CD4-positive, alpha-beta T cell (primary cell): Measurements from ENCODE around the gene IRX3. TPM values are rescaled to one million over a fixed set of nuclear protein-coding genes. Genes with fewer than 3 reads are reported as not detected.

Source experiments
- ATAC-seq: fragments of 200-7000 bp; cut with Tn5 transposase; one replicate; pipeline ENCODE4 v1.10.0; 2022; ENCODE audit warnings: mild to moderate bottlenecking; ENCODE audit not compliant: poor library complexity
- CTCF ChIA-PET: fragments of 350-600 bp; sonication (Branson Sonifier 250); formaldehyde crosslinking; loops from one replicate; lab custom pipeline; 2021; ENCODE audit warnings: antibody characterized with exemption, inconsistent platforms; lab: Charles Lee
- POLR2A ChIA-PET: fragments of 350-600 bp; sonication (Branson Sonifier 250); formaldehyde crosslinking; loops from one replicate; lab custom pipeline; 2021; ENCODE audit warnings: antibody characterized with exemption, inconsistent platforms; lab: Charles Lee
- DNase-seq, 14 experiments: peaks; one replicate each; pipeline ENCODE4 v3.0.0-alpha.2; 2013 to 2020; ENCODE audit warnings: mixed read lengths in 2 of 14
- H3K27ac ChIP-seq, 2 donors: one replicate each; pipeline versions ENCODE4 v1.5.1 to v1.7.0; 2013; ENCODE audit warnings: low read length in 2 of 2, low read depth in 1 of 2, mild to moderate bottlenecking in 1 of 2
- H3K27me3 ChIP-seq, 2 experiments: 1 replicate in 1 of 2; 2 replicates in 1 of 2; pipeline versions ENCODE4 v1.6.1 to v1.7.0; 2013; ENCODE audit warnings: low read length in 2 of 2, control low read depth in 1 of 2, mild to moderate bottlenecking in 1 of 2, moderate library complexity in 1 of 2; ENCODE audit not compliant: insufficient read depth in 2 of 2, control insufficient read depth in 1 of 2
- H3K36me3 ChIP-seq: one replicate; pipeline ENCODE4 v1.6.1; 2013; ENCODE audit warnings: low read length, control low read depth; ENCODE audit not compliant: insufficient read depth
- H3K4me1 ChIP-seq: one replicate; pipeline ENCODE4 v1.6.1; 2013; ENCODE audit warnings: low read length, control low read depth; ENCODE audit not compliant: insufficient read depth
- H3K4me3 ChIP-seq: one replicate; pipeline ENCODE4 v1.5.1; 2013; ENCODE audit warnings: mild to moderate bottlenecking, low read length, moderate library complexity
- H3K9me3 ChIP-seq, 2 experiments: 1 replicate in 1 of 2; 2 replicates in 1 of 2; pipeline versions ENCODE4 v1.6.1 to v1.7.0; 2013; ENCODE audit warnings: low read length in 2 of 2, mild to moderate bottlenecking in 2 of 2, control low read depth in 1 of 2, moderate library complexity in 1 of 2; ENCODE audit not compliant: control insufficient read depth in 1 of 2, insufficient read depth in 1 of 2
- H3K27ac Mint-ChIP-seq: one replicate; pipeline ENCODE4 v1.8.0; 2020; ENCODE audit warnings: mixed read lengths
- H3K27me3 Mint-ChIP-seq: one replicate; pipeline ENCODE4 v1.8.0; 2021; ENCODE audit warnings: mixed read lengths
- H3K36me3 Mint-ChIP-seq: one replicate; pipeline ENCODE4 v1.8.0; 2021; ENCODE audit warnings: low read depth, mixed read lengths
- H3K4me1 Mint-ChIP-seq: one replicate; pipeline ENCODE4 v1.8.0; 2021; ENCODE audit warnings: low read depth, mixed read lengths
- H3K4me3 Mint-ChIP-seq: one replicate; pipeline ENCODE4 v1.8.0; 2020; ENCODE audit warnings: mild to moderate bottlenecking, mixed read lengths
- H3K9me3 Mint-ChIP-seq: one replicate; pipeline ENCODE4 v1.8.0; 2020; ENCODE audit warnings: mixed read lengths
- CTCF ChIP-seq: fragments of 200-600 bp; IDR thresholded peaks from one replicate; pipeline ENCODE4 v1.8.0; 2022; ENCODE audit warnings: antibody characterized with exemption, mild to moderate bottlenecking
- intact Hi-C, 2 experiments: fragments of 100-400 bp; cut with DNase I in 1 of 2; cut with micrococcal nuclease in 1 of 2; formaldehyde crosslinking; loops; one replicate each; pipeline versions ENCODE4 v1.15.1 to v1.9.0; 2023 to 2025; cut with DNase I, micrococcal nuclease
- total RNA-seq, 174 experiments: library from RNA in 2 of 174; stranded (reverse) in 2 of 174; gene quantifications; one replicate each; pipeline ENCODE4 v1.2.3 and lab custom pipeline; 2021 to 2026

The IRX3 gene
- total RNA-seq, 2 experiments from 2014 or later = not detected

GRCh38 chr16:54245788-54246453 is 40.7 kb downstream of the IRX3 start:
- no peaks in the 10 kb centered on the region for H3K9me3 Mint-ChIP-seq
- no peak overlapping the region for H3K27ac ChIP-seq
- no peaks in the 10 kb centered on the region for H3K36me3 ChIP-seq
- H3K4me1 ChIP-seq = no peaks in the 10 kb centered on the region
- intact Hi-C loops = no loop called here
- H3K27me3 ChIP-seq = no peaks in the 10 kb centered on the region
- ATAC-seq (no peak), DNase-seq (no peak)
- H3K4me3 Mint-ChIP-seq = no peak overlapping the region
- no peaks in the 10 kb centered on the region for H3K27me3 Mint-ChIP-seq
- no peak for TF ChIP-seq CTCF
- H3K36me3 Mint-ChIP-seq = no peaks in the 10 kb centered on the region
- H3K4me1 Mint-ChIP-seq = no peaks in the 10 kb centered on the region
- ChIA-PET CTCF (no interaction called here), POLR2A (no interaction called here)
- no peak overlapping the region for H3K27ac Mint-ChIP-seq
- no peaks in the 10 kb centered on the region for H3K9me3 ChIP-seq
- H3K4me3 ChIP-seq = no peak overlapping the region

- no peak for ATAC-seq
- CTCF ChIA-PET = no interaction called here
These were observed 42.3 kb downstream of the IRX3 start for GRCh38 chr16:54244061-54244886.

GRCh38 chr16:54243202-54243601 is 43.4 kb downstream of the IRX3 start:
- no peak overlapping the region for H3K4me3 Mint-ChIP-seq
- H3K27ac Mint-ChIP-seq = no peak overlapping the region
- Histone ChIP-seq H3K27ac (no peak overlapping the region), H3K9me3 (no peaks in the 10 kb centered on the region), H3K36me3 (no peaks in the 10 kb centered on the region), H3K27me3 (no peaks in the 10 kb centered on the region), H3K4me1 (no peaks in the 10 kb centered on the region), H3K4me3 (no peak overlapping the region)
- ChIA-PET POLR2A (no interaction called here), CTCF (no interaction called here)
- DNase-seq (no peak), ATAC-seq (no peak)
- H3K36me3 Mint-ChIP-seq = no peaks in the 10 kb centered on the region
- H3K9me3 Mint-ChIP-seq = no peaks in the 10 kb centered on the region
- H3K27me3 Mint-ChIP-seq = no peaks in the 10 kb centered on the region
- intact Hi-C loops = no loop called here
- H3K4me1 Mint-ChIP-seq = no peaks in the 10 kb centered on the region
- TF ChIP-seq CTCF = no peak

More at GRCh38 chr16:54244061-54244886, 42.3 kb downstream of the IRX3 start:
- DNase-seq = no peak
- Mint-ChIP-seq H3K9me3 (no peaks in the 10 kb centered on the region), H3K4me3 (no peak overlapping the region), H3K27ac (no peak overlapping the region), H3K36me3 (no peaks in the 10 kb centered on the region), H3K4me1 (no peaks in the 10 kb centered on the region), H3K27me3 (no peaks in the 10 kb centered on the region)
- H3K27me3 ChIP-seq = no peaks in the 10 kb centered on the region
- H3K9me3 ChIP-seq = no peaks in the 10 kb centered on the region
- H3K4me3 ChIP-seq = no peak overlapping the region
- no peak overlapping the region for H3K27ac ChIP-seq
- intact Hi-C loops = no loop called here
- POLR2A ChIA-PET = no interaction called here
- TF ChIP-seq CTCF = no peak
- no peaks in the 10 kb centered on the region for H3K36me3 ChIP-seq
- no peaks in the 10 kb centered on the region for H3K4me1 ChIP-seq
